K562 (cell line): ENCODE measurements around the gene ELMO3. TPM values are rescaled to one million over a fixed set of nuclear protein-coding genes. Genes with fewer than 3 reads are reported as not detected.

Experiments used
- C11orf30 ChIP-seq: fragments of 450-650 bp; IDR thresholded peaks from 2 replicates; pipeline ENCODE4 v1.6.1; 2016; ENCODE audit warnings: low read depth, mild to moderate bottlenecking
- DNMT1 ChIP-seq: fragments of 450-650 bp; IDR thresholded peaks from 2 replicates; pipeline ENCODE4 v1.6.1; 2016; ENCODE audit warnings: antibody characterized with exemption, mild to moderate bottlenecking
- HMG20B ChIP-seq: fragments of 250-450 bp; sonication (Bioruptor Pico); IDR thresholded peaks from 2 replicates; pipeline ENCODE4 v1.5.0; 2021; ENCODE audit warnings: mild to moderate bottlenecking
- KDM4B ChIP-seq, 2 experiments: fragments of 450-650 bp in 1 of 2; sonication (generic) in 1 of 2; IDR thresholded peaks; 2 replicates each; pipeline ENCODE4 v1.6.1; 2016 to 2017; ENCODE audit warnings: borderline replicate concordance in 2 of 2, antibody characterized with exemption in 1 of 2, low read depth in 1 of 2, mild to moderate bottlenecking in 1 of 2
- MGA ChIP-seq: fragments of 450-650 bp; IDR thresholded peaks from 2 replicates; pipeline ENCODE4 v1.6.1; 2016; ENCODE audit warnings: mild to moderate bottlenecking, moderate library complexity
- NRF1 ChIP-seq, 2 experiments: fragments of 450-650 bp; IDR thresholded peaks in 1 of 2; conservative IDR thresholded peaks in 1 of 2; 2 replicates each; pipeline ENCODE4 v1.6.1; 2014; ENCODE audit warnings: mild to moderate bottlenecking in 2 of 2
- RREB1 ChIP-seq: fragments of 250-450 bp; sonication (Bioruptor Pico); IDR thresholded peaks from 2 replicates; pipeline ENCODE4 v1.4.0; 2020
- SNRNP70 ChIP-seq: fragments of 200-400 bp; formaldehyde crosslinking; optimal IDR thresholded peaks from 2 replicates; pipeline ENCODE3; 2017; ENCODE audit warnings: low read depth, low read length
- SOX6 ChIP-seq: fragments of 450-650 bp; IDR thresholded peaks from 2 replicates; pipeline ENCODE4 v1.6.1; 2014; ENCODE audit warnings: mild to moderate bottlenecking
- polyA plus RNA-seq, 8 experiments: library from polyadenylated mRNA; depleted of rRNA in 4 of 8; stranded (reverse) in 5 of 8; unstranded in 3 of 8; fragments of >200 nt; fragmentation: Nextera tagmentation in 2 of 8; fragmentation: Illumina TruSeq in 1 of 8; extraction: Ambion mirVana in 2 of 8; extraction: Trizol in 1 of 8; gene quantifications; 2 replicates each; pipeline versions ENCODE4 v1.2.1 to v1.2.3, GENCODE V29; 2011 to 2014; ENCODE audit warnings: inconsistent platforms in 1 of 8, missing spikeins in 1 of 8
- total RNA-seq, 7 experiments: library from RNA; depleted of rRNA in 6 of 7; stranded (reverse); fragments of >200 nt in 6 of 7; fragmentation: Illumina TruSeq in 2 of 7; extraction: Trizol in 2 of 7; gene quantifications; 2 replicates each; pipeline versions ENCODE4 v1.2.1 to v1.2.3, GENCODE V29; 2011 to 2021; ENCODE audit warnings: low replicate concordance in 1 of 7

Gene ELMO3
- total and polyA plus RNA-seq, 9 of the 15 experiments (the other 6 are each of a cell fraction or from before 2014, with no cell fraction given) = 0.04 to 5.1 (median 1.5) TPM

- peak; percentile 38; the same call in 1 of the 2 replicates for TF ChIP-seq C11orf30
- peak; percentile 75; the same call in 1 of the 2 replicates for TF ChIP-seq SOX6
- TF ChIP-seq MGA = no peak
- TF ChIP-seq NRF1 (conservative IDR thresholded peaks at IDR 0.05 in 1 of 2, IDR thresholded peaks at IDR 0.05 in 1 of 2) = peak; percentile 83 to 86
- no peak for TF ChIP-seq HMG20B (CRISPR knock-in tag)
- TF ChIP-seq RREB1 (CRISPR knock-in tag) = no peak
- TF ChIP-seq DNMT1 = no peak
- no peak for TF ChIP-seq KDM4B (IDR thresholded peaks at IDR 0.05; ENCODE audit: borderline replicate concordance in 2 of 2, low read depth in 1 of 2)
- no peak for TF ChIP-seq SNRNP70
Observed at GRCh38 chr16:67183627-67184452, 15.1 kb upstream of the ELMO3 start, which contains the start of gene MATCAP1 (continued).
